ENCODE measurements around the gene DAD1.

- TF ChIP-seq CTCF (IDR thresholded peaks at IDR 0.05) (no peak), EP300 (IDR thresholded peaks at IDR 0.05) (no peak)
Observed at GRCh38 chr14:22634233-22634900, 45.3 kb upstream of the DAD1 start.

Measured in sigmoid colon (tissue), 4 donors.